GM21737 (cell line): ENCODE measurements around the gene SLC27A5.
"Not testable (repeated sequence)": the region's sequence is repeated elsewhere in the genome, so short reads cannot be mapped to it uniquely, and the experiment has no call there.

Experiments used
- ATAC-seq: cut with Tn5 transposase; IDR thresholded peaks from one replicate; pipeline ENCODE4 v1.9.1; 2021; ENCODE audit warnings: mild to moderate bottlenecking, moderate library complexity; ENCODE audit not compliant: unreplicated experiment

SLC27A5 gene

DNA sequence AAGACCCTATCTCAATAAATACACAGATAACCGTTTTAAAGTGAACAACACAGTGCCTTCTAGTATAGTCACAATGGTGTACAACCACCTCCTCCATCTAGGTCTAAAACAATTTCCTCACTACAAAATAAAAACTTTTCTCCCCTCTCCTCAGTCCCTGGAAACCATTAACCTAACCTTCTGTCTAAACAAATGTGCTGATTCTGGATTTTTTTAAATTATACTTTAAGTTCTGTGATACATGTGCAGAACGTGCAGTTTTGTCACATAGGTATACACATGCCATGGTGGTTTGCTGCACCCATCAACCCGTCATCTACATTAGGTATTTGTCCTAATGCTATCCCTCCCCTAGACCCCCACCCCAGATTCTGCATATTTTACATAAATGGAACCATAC, 17.6 kb upstream of the SLC27A5 start:
- no peak for ATAC-seq

DNA sequence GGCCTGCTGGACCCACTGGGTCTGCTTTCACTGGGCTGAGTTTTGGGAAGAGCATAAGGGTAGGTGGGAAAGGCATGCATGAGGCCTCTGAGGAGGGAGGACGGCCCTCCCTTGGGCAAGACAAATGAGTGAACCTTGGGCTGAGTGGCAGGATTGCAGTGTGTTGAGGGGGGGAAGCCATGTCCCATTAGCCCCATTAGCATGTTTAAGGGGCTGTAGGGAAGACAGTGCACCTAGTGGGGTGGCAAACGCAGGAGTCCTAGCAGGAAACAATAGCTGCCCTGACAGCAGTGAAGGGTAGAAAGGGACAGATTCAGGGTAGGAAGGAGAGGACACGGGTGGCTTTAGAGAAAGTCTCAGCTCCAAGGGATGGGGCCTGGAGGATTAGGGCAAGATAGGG, 10.9 kb upstream of the SLC27A5 start:
- ATAC-seq, result no peak

DNA sequence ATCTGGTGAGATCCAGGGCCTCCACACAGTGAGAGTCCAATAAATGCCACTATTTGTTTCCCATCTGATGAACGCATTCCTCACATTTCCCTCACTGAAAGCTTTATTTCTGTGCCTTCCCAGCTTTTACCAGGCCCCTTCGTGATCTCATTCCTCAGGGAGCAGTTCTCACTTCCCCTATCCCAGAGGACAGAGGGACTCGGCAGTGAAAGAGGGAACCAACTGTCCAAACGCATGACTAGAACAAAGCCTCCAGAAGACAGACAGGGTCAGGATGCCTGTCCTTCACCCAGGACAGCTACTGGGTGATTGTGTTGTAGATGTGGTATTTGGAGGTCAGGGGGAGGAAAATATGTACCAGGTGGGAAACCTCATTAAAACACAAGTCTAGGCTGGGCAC, 9.9 kb upstream of the SLC27A5 start:
- no peak for ATAC-seq

GRCh38 chr19:58520257-58520599, 8.4 kb upstream of the SLC27A5 start:
- no peak for ATAC-seq

- peak; percentile 75 for ATAC-seq
Measured at GRCh38 chr19:58519355-58520256, 7.8 kb upstream of the SLC27A5 start, which contains the start of gene ZBTB45. Gene ZBTB45 (minus strand): TSS chr19:58519810. CDS start chr19:58517673, 2,137 bp downstream.

DNA sequence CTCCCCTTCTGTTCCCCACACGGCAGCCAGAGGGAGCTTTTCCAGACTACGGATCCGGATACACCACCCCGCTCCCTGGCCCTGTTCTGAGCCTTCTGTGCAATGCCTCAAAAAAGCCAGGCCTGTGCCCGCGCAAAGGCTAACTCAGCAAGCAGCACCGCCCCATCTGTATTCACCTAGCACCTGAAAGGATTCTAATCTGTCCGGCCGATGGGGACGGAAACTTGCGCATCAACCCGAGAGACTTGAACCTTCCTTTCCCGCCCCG, 7.2 kb upstream of the SLC27A5 start:
- ATAC-seq, result no peak

DNA sequence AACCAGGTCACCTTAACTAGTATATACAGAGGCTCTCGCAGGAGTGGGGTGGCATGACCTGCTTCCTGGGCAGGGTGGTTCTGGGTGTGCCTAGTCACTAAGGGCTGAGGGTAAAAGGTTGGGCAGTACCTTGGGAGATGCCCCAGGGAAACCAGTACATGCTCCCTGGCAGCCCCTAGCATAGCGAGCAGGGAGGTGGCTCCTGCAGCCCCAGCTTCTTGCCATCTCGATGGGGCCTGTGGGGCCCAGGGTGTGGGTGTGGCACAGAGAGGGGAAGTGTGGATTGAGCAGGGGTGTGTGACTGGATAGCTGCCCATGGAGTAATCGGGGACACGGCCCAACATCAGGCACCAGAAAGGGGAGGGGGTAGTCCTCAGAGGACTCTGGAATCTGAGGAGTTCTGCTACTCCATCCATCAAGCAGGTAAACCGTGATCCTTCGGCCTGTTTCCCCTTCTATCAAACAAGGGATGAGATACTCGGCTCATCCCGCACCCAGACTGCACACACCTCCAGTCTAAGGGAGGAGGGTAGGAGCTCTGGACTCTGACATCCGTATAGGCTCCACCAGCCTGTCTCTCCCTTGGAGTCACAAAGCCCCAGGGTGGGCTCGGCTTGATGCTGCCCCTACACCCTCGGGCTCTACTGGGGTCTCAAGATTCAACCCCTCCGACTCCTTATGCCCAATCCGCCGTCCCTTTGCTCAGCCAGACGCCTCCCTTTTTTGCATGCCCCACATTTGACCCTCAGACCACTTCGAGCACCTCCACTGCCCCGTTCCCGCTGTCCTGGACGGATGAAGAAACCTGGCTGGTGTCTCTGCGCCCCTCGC, 6.7 kb upstream of the SLC27A5 start:
- no peak for ATAC-seq

DNA sequence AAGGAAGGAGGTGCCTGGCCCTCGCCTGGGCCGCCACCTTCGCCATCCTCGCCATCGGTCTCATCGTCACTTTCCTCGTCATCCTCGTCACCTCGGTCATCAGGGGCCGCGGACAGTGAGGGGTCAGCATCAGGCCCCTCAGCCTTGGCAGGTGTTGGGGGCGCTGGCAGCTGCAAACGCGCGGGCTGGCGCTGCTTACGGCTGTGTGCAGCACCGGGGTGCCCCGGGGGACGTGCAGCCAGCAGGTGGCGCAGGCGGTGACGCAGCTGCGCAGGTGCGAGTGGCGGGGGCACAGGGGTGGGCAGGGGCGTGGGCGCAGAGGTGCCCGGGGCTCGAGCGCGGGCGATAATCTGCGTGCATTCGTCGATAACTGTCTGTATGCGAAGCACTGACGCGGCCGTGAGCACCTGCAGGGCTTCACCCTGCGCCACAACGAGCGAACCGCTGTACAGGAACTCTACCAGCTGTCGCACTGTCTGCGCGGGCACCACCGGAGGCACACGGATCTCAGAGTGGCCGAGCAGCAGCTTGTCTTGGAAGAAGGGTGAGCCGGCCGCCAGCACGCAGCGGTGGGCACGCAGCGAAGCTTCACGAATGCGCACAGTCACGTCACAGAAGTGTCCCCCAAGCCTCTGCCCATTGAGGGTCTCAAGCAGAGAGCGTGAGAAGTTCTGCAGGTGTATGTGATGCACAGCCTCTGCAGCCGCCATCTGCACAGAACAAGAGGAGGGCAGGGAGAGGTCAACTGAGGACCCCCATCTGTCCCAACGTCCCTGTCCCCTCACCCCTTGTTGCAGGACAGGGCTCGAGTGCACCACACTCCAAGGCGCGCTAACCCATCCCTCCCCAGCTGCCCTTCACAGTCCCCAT, 5.4 kb upstream of the SLC27A5 start:
- ATAC-seq, result no peak

DNA sequence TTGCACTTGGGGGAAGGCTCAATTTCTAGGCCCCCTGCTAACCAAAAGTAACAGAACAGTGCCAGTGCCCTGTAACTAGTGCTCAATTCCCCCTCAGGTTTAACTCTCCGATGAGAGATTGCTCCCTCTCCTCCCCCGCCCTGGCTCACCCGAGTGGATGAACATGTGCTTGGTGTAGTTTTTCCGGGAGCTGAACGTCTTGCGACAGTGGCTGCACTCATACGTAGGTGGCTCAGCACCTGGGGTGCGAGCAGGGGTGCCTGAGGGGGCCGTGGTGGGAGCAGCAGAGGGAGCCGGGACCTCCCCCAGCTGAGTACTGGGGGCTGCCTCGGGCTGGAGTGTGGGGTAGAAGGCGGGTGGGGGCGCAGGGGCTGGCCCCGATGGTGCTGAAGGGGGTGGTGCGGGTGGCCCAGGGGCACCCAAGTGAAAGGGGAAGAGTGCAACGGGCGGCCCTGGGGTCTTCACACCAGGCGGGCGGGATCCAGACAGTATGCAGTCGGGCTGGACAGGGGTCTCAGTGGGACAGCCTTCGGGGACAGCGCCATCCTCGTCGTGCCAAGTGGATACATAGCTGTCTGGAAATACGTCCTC, 4.5 kb upstream of the SLC27A5 start:
- no peak for ATAC-seq

- no peak for ATAC-seq
Measured at GRCh38 chr19:58515259-58515658, 3.5 kb upstream of the SLC27A5 start.

- no peak for ATAC-seq
Measured at GRCh38 chr19:58514564-58515022, 2.8 kb upstream of the SLC27A5 start.

- ATAC-seq, result peak; percentile 63
Measured at GRCh38 chr19:58513694-58514563, 2.1 kb upstream of the SLC27A5 start.

GRCh38 chr19:58513213-58513693, 1.5 kb upstream of the SLC27A5 start:
- no peak for ATAC-seq

DNA sequence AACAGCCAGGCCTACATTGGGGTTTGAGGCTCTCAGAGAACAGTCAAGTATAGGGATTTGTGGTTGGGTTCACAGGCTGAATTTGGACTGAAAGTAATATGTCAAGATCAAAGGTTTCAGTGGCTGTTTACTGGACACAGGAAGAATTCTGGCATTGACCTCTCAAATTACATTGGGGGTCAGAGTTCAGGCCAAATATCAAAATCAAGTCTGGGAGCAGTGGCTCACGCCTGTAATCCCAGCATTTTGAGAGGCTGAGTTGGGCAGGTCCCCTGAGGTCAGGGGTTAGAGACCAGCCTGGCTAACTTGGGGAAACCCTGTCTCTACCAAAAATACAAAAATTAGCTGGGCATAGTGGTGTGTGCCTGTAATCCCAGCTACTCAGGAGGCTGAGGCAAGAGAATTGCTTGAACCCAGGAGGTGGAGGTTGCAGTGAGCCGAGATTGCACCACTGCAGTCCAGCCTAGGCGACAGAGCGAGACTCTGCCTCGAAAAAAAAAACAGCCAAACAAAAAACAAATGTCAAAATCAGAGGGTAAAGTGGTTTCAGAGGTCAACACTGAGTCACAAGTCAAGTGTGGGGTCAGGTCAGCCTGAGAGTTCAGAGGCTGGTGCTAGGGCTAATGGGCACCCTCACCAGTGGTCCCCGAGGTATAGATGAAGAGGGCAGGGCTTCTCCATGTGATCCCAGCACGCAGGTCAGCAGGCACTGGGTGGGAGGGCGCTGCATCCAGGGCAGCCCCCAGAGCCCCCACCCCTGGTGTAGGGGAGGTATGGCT, 1.5 kb downstream of the SLC27A5 start:
- ATAC-seq, result no peak

- ATAC-seq, result no peak
Measured at GRCh38 chr19:58509731-58510083, 2.1 kb downstream of the SLC27A5 start.

GRCh38 chr19:58507602-58508223, 4.1 kb downstream of the SLC27A5 start:
- ATAC-seq, result not testable (repeated sequence)

- no peak for ATAC-seq
Measured at GRCh38 chr19:58500242-58500641, 11.6 kb downstream of the SLC27A5 start.
